Fibroblast of pulmonary artery (primary cell): Measurements from ENCODE around the gene PROCA1.
"Not testable (repeated sequence)": the region's sequence is repeated elsewhere in the genome, so short reads cannot be mapped to it uniquely, and the experiment has no call there.

Source experiments
- DNase-seq: peaks from one replicate; pipeline ENCODE4 v3.0.0-alpha.2; 2010; ENCODE audit warnings: low read depth
- H3K4me3 ChIP-seq: replicated peaks from 2 replicates; pipeline ENCODE4 v1.5.1; 2011; ENCODE audit warnings: low read depth, mild to moderate bottlenecking, control low read depth, low read length, moderate library complexity
- CTCF ChIP-seq: IDR thresholded peaks from 2 replicates; pipeline ENCODE4 v1.5.1; 2011; ENCODE audit warnings: mild to moderate bottlenecking, control low read depth, low read length, inconsistent platforms; ENCODE audit errors: missing control alignments

PROCA1 gene

GRCh38 chr17:28675490-28675889 is 36.2 kb downstream of the PROCA1 start:
- no peak for DNase-seq
- TF ChIP-seq CTCF: no peak
- H3K4me3 ChIP-seq: no peak overlapping the region

GRCh38 chr17:28669918-28670317 is 41.8 kb downstream of the PROCA1 start:
- H3K4me3 ChIP-seq: no peak overlapping the region
- no peak for DNase-seq
- TF ChIP-seq CTCF: no peak

GRCh38 chr17:28667870-28668269 is 43.8 kb downstream of the PROCA1 start:
- DNase-seq: no peak

GRCh38 chr17:28665994-28666393 is 45.7 kb downstream of the PROCA1 start:
- H3K4me3 ChIP-seq: no peak overlapping the region
- TF ChIP-seq CTCF: no peak
- DNase-seq: no peak

More at GRCh38 chr17:28667870-28668269, 43.8 kb downstream of the PROCA1 start:
- no peak for TF ChIP-seq CTCF
- no peak overlapping the region for H3K4me3 ChIP-seq

- DNase-seq: no peak
- TF ChIP-seq CTCF: no peak
- peak overlapping the region; percentile 98 for H3K4me3 ChIP-seq
Measured at GRCh38 chr17:28663723-28664122, 48.0 kb downstream of the PROCA1 start.

- H3K4me3 ChIP-seq: peak overlapping the region; percentile 98
- no peak for DNase-seq
- TF ChIP-seq CTCF: no peak
Measured at GRCh38 chr17:28662527-28662829, 49.2 kb downstream of the PROCA1 start.

GRCh38 chr17:28661635-28662526 is 49.8 kb downstream of the PROCA1 start, which contains the start of the genes SDF2 and SUPT6H:
Gene SDF2 (minus strand): TSS chr17:28661906. CDS start chr17:28661876, 30 bp downstream.
Gene SUPT6H (plus strand): TSS chr17:28662205. CDS start chr17:28673402, 11,197 bp downstream.
- H3K4me3 ChIP-seq: peak within 1 kb of the TSS; percentile 98
- peak; percentile 86 for DNase-seq
- no peak for TF ChIP-seq CTCF

- H3K4me3 ChIP-seq, DNase-seq: not testable (repeated sequence)
Measured at GRCh38 chr17:28659497-28659881, 52.2 kb downstream of the PROCA1 start.

- H3K4me3 ChIP-seq, DNase-seq: not testable (repeated sequence)
Measured at GRCh38 chr17:28658766-28659496, 52.8 kb downstream of the PROCA1 start.
